ENCODE results near the gene TMEM131L. TPM values are rescaled to one million over a fixed set of nuclear protein-coding genes. Genes with fewer than 3 reads are reported as not detected.
A peak's percentile ranks its signal among the peaks of the same experiment; 100 is the strongest.

The TMEM131L gene
- total and polyA plus RNA-seq, 8 donors = 2.4 to 40.0 (median 13.6) TPM

DNA sequence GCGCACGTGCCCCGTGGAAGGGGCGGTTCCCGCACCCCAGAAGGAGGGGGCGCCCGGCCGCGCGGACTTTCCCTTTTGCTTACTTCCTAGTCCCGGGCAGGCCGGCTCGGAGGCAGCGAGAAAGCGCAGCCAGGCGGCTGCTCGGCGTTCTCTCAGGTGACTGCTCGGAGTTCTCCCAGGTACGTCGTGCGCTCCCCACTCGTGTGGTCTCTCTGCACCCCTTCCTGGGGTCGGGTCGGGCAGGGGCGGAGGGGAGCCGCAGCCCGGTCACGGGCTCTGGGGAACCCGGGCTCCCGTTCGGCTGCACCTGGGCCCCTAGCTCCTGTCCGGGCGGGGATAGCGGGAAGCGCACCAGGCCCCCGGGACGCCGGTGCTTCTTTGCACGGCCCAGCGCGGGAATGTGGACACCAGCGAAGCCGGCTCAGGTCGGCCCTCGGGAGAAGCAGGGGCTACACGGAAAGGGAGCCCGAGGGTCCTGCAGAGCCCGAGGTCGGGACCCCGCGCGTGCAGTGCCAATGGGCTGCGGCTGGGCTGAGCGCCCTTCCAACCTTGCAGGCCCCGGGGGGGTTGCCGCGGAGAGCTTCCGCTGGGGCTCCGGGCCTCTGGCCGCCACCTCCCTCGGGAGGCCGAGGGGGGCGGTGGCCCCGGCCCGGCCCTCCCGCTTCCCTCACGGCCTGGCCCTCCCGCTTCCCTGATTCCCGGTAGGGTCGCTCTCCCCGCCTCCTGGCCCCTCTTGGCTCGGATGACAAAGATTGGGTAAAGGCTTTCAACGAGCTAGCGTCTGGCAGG is 218.2 kb downstream of the TMEM131L start, which contains the start of gene TLR2:
TSS of gene TLR2 (plus strand) at position 99 of the 789 bp plus-strand sequence. CDS start 18,628 bp downstream, outside the sequence.
- H3K27ac ChIP-seq = peak within 1 kb of the TSS; percentile 12 to 84 (median 73)
- H3K4me1 ChIP-seq = peaks cover 7 to 21% (median 18%) of the 10 kb centered on the region in 4 donors
- intact Hi-C loops (cut with DNase I; ENCODE audit: low total_unique reads) = no loop called here
- 0 to 1% (median 0%) methylated on average over 6 to 75 of the region's 75 CpGs for whole genome bisulfite sequencing, 5 donors
- peaks cover 0 to 18% (median 16%) of the 10 kb centered on the region in 4 donors for H3K36me3 ChIP-seq
- peak in 2 of 3 donors; percentile 42 to 53 for TF ChIP-seq POLR2AphosphoS5 (IDR thresholded peaks at IDR 0.05)
- TF ChIP-seq EP300 (IDR thresholded peaks at IDR 0.05) = no peak
- H3K4me3 ChIP-seq = peak within 1 kb of the TSS; percentile 57 to 79 (median 65)
- peak; percentile 85 to 90 for DNase-seq
- peaks cover 0 to 13% (median 8%) of the 10 kb centered on the region in 3 donors for H3K27me3 ChIP-seq
- peaks cover 0 to 20% (median 11%) of the 10 kb centered on the region in 4 donors for H3K9me3 ChIP-seq

DNA sequence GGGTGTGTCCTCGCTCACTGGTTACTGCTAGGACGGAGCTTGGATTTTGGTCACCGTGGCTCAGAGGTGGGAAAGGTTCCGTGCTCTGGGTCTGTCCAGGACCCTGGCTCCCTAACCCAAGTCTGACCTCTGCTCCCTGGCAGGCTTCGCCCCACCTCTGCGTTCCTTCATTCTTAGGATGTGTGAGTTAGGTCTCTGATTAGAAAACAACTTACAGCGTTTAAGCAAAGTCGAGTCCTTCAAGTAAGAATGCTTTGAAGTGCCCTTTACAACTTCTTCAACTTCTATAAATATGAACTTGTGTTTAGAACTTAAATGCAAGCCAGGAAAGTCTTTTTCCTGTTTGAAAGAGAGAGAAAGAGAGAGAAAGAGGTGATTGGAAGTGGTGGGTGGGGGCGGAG is 218.8 kb downstream of the TMEM131L start:
- Histone ChIP-seq H3K4me3 (peak overlapping the region; percentile 57 to 79 (median 65)), H3K9me3 (peaks cover 0 to 26% (median 14%) of the 10 kb centered on the region in 4 donors), H3K36me3 (peaks cover 0 to 23% (median 18%) of the 10 kb centered on the region in 4 donors), H3K27me3 (peaks cover 0 to 13% (median 8%) of the 10 kb centered on the region in 3 donors), H3K27ac (peak overlapping the region in 4 of 5 donors; percentile 54 to 84 (median 76)), H3K4me1 (peaks cover 7 to 21% (median 18%) of the 10 kb centered on the region in 4 donors)
- peak in 1 of 2 donors; percentile 29 for DNase-seq
- intact Hi-C loops (cut with DNase I; ENCODE audit: low total_unique reads) = no loop called here
- TF ChIP-seq POLR2A (IDR thresholded peaks at IDR 0.05) (no peak), EP300 (IDR thresholded peaks at IDR 0.05) (no peak), POLR2AphosphoS5 (IDR thresholded peaks at IDR 0.05) (no peak)
- TF ChIP-seq, protein P1, sequence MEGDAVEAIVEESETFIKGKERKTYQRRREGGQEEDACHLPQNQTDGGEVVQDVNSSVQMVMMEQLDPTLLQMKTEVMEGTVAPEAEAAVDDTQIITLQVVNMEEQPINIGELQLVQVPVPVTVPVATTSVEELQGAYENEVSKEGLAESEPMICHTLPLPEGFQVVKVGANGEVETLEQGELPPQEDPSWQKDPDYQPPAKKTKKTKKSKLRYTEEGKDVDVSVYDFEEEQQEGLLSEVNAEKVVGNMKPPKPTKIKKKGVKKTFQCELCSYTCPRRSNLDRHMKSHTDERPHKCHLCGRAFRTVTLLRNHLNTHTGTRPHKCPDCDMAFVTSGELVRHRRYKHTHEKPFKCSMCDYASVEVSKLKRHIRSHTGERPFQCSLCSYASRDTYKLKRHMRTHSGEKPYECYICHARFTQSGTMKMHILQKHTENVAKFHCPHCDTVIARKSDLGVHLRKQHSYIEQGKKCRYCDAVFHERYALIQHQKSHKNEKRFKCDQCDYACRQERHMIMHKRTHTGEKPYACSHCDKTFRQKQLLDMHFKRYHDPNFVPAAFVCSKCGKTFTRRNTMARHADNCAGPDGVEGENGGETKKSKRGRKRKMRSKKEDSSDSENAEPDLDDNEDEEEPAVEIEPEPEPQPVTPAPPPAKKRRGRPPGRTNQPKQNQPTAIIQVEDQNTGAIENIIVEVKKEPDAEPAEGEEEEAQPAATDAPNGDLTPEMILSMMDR (IDR thresholded peaks at IDR 0.05) = no peak
- WGBS, 5 donors = 11 to 21% (median 16%) methylated on average over 7 to 9 of the region's 9 CpGs

Other genes with a start within 250 kb of the TMEM131L start
- gene MND1, start 121.7 kb upstream of the TMEM131L start, total RNA-seq = 1 to 10 TPM in 2 of 5 donors, not detected in 3; 4.4 to 4.5 TPM
- gene MND1, start 121.7 kb upstream of the TMEM131L start, polyA plus RNA-seq = 1 to 10 TPM; 1.1 to 5.9 (median 3.1) TPM
- 10 to 100 TPM in 4 of 5 donors, under 1 TPM in 1; 0.29 to 35.0 (median 22.5) TPM for gene TLR2, start 217.9 kb downstream of the TMEM131L start, total RNA-seq
- gene TLR2, start 217.9 kb downstream of the TMEM131L start, polyA plus RNA-seq = 1 to 10 TPM; 2.3 to 3.8 (median 3.3) TPM